Neural progenitor cell (in vitro differentiated cells): ENCODE results near the gene ELOVL6.

Source experiments
- EZH2 ChIP-seq: fragments of 200-600 bp; sonication (generic); IDR thresholded peaks from 2 replicates; pipeline ENCODE4 v1.6.1; 2017; ENCODE audit warnings: antibody characterized with exemption, mild to moderate bottlenecking, moderate library complexity
- TF ChIP-seq, protein P1 (sequence below): fragments of 200-600 bp; sonication (generic); IDR thresholded peaks from 2 replicates; pipeline ENCODE4 v1.5.1; 2017; ENCODE audit warnings: antibody characterized with exemption, mild to moderate bottlenecking

DNA sequence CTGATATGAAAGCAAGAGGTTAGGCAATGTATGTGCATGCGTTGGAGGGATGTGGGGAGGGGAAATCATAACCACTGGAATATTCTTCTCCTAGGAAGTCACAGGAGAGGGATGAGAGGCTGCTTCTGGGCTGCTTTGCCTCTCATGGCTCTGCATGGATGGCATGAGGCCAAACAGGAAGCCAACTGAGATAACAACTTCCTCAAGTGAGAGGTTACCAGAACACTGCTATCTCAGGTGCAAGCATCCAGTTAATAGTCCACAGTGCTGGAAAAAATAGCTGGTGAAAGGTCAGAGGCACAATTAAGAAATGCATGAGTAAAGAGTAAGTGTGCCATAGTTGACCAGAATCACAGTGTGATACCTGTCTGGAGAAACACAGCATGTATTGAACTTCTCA lies 113.3 kb downstream of the ELOVL6 start:
- TF ChIP-seq, protein P1, sequence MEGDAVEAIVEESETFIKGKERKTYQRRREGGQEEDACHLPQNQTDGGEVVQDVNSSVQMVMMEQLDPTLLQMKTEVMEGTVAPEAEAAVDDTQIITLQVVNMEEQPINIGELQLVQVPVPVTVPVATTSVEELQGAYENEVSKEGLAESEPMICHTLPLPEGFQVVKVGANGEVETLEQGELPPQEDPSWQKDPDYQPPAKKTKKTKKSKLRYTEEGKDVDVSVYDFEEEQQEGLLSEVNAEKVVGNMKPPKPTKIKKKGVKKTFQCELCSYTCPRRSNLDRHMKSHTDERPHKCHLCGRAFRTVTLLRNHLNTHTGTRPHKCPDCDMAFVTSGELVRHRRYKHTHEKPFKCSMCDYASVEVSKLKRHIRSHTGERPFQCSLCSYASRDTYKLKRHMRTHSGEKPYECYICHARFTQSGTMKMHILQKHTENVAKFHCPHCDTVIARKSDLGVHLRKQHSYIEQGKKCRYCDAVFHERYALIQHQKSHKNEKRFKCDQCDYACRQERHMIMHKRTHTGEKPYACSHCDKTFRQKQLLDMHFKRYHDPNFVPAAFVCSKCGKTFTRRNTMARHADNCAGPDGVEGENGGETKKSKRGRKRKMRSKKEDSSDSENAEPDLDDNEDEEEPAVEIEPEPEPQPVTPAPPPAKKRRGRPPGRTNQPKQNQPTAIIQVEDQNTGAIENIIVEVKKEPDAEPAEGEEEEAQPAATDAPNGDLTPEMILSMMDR = no peak
- no peak for TF ChIP-seq EZH2
